NCI-H510A (cell line): ENCODE data around the gene CSGALNACT2.
"Not testable (repeated sequence)": the region's sequence is repeated elsewhere in the genome, so short reads cannot be mapped to it uniquely, and the experiment has no call there.

Experiments used
- DNase-seq: peaks from one replicate; lab custom pipeline; 2025; lab: John Stamatoyannopoulos, UW

The CSGALNACT2 gene

DNA sequence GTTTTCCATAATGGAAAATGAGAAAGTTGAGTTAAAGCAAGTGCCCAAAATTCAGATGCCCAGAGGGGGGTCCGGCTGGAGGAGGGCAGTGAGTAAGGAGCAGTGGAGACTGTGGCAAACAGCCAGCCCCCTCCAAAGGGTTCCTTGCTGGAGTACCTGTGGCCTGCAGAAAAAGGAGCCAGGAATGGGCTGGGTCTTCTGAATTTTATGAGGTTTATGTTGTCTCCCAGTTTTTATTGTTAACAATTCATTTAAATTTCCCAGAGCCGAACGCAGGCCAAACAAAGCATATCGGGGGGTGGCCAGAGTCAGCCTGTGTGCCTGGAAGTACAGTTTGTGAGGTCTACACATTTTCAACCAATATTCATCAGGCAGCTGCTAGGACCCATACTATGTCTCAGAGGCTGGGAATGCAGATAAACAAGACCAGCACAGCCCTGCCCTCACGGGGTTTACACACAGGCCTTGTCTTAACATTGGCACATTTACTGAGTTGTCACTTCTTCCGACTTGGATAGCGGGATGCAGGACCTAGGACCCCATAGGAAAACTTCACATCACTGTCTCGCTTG is 12.9 kb upstream of the CSGALNACT2 start:
- DNase-seq: no peak

DNA sequence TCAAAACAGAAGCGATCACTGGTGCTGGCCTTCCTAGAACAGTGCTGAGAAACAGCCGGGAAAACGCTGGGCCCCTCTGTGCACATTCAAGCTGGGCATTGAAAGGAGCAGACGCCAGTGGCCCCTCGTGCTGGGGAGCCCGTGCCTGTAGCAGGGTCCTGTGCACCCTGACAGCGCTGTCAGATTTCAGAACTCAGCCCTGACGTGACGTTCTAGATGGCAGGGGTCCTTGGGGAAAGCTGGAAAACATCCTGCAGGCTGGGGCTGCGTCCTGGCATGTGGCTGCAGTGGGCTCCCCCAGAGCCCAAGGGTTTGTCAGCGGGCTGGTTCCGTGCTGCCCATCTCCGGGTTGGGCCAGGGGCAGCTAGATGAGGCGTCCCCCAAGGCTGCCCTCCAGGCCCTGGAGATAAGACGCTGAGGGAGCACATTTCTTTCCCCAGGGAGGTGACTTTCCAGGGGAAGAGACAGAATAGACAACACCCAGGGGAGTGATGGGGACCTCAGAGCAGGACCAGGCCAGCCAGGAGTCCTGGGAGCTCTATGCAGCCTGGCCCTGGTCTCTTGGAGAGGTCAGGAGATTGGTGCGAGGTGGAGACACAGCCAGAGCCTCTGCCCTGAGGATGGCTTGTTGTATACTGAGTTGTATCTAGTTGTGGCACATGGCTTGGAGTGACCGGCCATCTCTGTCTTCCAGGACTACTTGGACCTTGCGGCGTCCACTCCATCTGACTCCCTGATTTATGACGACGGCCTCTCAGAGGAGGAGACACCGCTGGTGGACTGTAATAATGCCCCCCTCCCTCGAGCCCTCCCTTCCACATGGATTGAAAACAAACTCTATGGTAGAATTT is 12.1 kb upstream of the CSGALNACT2 start:
- DNase-seq: no peak

DNA sequence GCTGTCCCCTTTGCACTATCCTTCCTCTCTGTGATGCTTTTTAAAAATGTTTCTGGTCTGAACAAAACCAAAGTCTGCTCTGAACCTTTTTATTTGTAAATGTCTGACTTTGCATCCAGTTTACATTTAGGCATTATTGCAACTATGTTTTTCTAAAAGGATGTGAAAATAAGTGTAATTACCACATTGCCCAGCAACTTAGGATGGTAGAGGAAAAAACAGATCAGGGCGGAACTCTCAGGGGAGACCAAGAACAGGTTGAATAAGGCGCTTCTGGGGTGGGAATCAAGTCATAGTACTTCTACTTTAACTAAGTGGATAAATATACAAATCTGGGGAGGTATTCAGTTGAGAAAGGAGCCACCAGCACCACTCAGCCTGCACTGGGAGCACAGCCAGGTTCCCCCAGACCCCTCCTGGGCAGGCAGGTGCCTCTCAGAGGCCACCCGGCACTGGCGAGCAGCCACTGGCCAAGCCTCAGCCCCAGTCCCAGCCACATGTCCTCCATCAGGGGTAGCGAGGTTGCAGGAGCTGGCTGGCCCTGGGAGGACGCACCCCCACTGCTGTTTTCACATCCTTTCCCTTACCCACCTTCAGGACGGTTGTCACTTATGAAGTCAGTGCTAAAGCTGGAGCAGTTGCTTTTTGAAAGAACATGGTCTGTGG is 11.4 kb upstream of the CSGALNACT2 start:
- no peak for DNase-seq

- no peak for DNase-seq
Observed at GRCh38 chr10:43127442-43127841, 10.8 kb upstream of the CSGALNACT2 start.

GRCh38 chr10:43128331-43128730 is 9.9 kb upstream of the CSGALNACT2 start:
- DNase-seq: no peak

DNA sequence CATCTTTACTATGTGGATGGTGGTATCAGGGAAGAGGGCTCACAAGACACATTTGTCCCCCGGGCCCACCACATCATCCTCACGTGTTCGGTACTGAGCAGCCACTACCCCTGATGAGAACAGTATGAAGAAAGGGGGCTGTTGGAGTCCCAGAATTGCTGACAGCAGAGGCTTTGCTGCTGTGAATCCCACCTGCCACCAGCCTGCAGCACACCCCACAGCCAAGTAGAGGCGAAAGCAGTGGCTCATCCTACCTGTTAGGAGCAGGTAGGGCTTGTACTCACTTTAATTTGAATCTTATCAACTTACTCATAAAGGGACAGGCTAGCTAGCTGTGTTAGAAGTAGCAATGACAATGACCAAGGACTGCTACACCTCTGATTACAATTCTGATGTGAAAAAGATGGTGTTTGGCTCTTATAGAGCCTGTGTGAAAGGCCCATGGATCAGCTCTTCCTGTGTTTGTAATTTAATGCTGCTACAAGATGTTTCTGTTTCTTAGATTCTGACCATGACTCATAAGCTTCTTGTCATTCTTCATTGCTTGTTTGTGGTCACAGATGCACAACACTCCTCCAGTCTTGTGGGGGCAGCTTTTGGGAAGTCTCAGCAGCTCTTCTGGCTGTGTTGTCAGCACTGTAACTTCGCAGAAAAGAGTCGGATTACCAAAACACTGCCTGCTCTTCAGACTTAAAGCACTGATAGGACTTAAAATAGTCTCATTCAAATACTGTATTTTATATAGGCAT is 9.1 kb upstream of the CSGALNACT2 start:
- no peak for DNase-seq

GRCh38 chr10:43130770-43131171 is 7.5 kb upstream of the CSGALNACT2 start:
- DNase-seq: no peak

DNA sequence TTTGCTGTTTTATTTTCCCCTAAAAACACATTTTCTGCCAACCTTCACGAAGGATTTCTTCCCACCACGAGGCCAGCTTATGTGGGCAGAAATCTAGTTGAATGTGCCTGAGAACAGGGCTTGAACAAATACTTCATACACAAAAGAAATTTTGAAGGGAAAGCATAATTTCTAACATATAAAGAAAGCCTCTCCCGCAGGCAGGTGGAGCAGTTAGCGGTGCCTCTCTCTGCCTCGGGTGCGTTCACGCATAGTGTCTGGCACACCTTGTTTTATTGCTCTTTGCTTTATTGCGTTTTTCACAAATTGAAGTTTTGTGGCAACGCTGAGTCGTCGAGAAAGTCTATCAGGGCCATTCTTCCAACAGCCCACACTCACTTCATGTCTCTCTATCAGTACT is 7.0 kb upstream of the CSGALNACT2 start:
- DNase-seq: no peak

GRCh38 chr10:43131906-43132305 is 6.3 kb upstream of the CSGALNACT2 start:
- no peak for DNase-seq

DNA sequence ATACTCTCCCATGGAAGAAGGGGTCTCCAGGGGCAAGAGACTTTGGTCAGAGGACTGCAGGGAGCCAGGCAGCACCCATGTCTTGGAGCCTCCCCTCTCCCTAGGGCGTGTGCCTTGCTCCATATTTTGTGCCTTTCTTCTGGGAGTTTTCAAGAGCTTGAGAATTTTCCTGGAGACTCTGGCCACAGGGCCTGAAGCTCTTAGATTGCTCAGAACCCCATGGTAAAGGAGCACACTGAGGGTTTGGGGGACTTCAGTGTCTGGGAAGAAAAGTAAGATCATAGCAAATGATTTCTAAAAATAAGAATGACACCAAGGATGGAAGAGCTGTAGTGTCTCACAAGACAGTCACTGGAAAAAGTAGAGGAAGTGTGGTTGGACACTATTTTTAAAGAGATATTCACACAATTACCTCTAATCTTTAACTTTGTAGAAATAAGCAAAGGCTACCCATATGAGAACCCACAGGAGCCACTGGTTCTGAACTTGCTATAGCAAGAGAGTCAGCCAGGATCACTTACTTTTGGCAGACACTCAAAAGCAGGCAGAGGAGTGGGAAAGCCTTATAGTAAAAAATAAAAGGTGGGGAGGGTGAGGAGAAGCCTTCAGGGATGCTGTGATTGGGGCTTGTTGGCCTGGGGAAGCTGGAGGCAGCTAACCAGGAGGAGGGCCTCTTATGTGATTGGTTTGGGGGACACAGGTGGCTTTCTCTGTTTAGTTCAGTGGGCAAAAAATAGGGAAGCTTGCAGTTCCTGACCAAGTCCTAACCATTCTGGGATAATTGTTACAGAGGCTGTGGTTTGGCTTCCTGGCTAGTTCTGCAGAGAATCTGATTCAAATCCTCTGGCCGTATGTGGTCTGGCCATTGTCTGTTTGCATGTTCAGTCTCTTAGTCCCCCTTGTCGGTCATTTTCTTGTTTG is 5.1 kb upstream of the CSGALNACT2 start:
- DNase-seq: no peak

DNA sequence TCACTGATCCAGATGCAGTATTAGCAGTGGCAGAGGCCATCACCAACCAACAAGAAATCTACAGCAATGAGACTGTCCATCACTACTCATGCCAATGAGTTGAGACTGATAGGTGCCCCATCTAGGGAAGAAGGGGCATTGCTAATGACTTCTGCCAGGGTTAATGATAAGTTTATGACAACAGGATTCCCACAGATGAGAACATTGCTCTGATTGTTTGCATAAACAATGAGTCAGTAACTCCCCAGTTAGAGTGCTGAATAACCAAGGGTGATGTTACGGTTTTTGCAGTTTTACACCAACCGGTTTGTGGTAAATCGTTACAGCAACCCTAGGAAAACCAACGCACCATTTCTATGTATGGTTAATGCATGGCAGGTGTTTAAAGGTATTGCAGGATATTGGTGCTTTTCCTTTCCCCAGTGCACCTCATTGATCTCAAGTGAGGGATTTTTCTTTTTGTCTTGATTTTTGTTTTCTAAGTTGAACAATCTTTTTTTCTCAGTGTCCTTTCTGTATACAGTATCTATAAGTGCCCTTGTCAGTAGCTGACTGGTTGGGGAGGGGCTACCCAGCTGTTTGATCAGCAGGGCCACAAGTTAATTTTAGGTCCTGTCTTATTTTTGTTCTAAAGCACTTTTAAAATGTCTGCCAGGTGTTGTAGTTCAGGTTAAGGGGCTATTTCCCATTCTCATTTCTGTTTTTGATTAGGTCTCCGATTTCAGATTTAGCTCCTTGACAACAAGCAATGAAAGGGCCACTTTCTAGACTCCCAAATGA is 3.9 kb upstream of the CSGALNACT2 start:
- DNase-seq: no peak

GRCh38 chr10:43135064-43135463 is 3.2 kb upstream of the CSGALNACT2 start:
- no peak for DNase-seq

DNA sequence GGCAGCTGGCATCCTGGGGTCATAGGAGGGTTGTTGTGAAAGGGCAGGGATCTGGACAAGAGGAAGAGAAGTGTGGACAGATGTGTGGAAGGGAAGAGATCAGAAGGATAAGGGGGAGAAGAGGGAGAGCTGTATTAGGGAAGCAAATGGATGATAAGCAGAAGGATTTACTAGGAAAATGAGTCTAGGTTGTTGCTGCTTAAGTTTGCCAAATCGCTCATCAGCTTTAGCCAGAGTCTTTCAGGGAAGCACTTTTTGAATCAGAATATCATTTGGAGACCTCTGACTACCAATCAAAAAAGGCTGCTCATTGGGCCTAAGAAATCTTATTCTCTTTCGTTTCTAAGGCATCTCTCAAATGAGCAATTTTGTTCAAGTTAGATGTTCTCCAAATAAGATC is 2.6 kb upstream of the CSGALNACT2 start:
- DNase-seq: no peak

GRCh38 chr10:43136432-43136831 is 1.8 kb upstream of the CSGALNACT2 start:
- no peak for DNase-seq

- no peak for DNase-seq
Observed at GRCh38 chr10:43136995-43137716, 1.1 kb upstream of the CSGALNACT2 start.

GRCh38 chr10:43137717-43138020 is 576 bp upstream of the CSGALNACT2 start:
- DNase-seq: no peak

- no peak for DNase-seq
Observed at GRCh38 chr10:43138757-43139241, 554 bp downstream of the CSGALNACT2 start.

- DNase-seq: no peak
Observed at GRCh38 chr10:43141421-43141820, 3.2 kb downstream of the CSGALNACT2 start.

DNA sequence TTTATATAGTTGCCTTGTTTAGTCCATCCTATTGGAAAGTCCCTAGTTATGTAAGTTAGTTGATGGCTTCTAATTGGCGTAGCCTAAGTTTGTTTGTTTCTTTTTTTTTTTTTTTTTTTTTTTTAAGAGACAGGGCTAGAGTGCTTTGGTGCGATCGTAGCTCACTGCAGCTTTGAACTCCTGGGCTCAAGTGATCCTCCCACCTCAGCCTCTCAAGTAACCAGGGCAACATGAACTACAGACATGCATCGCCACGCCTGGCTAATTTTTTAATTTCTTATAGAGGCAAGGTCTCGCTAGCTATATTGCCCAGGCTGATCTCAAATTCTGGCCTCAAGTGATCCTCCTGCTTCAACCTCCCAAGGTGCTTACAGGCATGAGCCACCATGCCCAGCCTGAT is 7.1 kb downstream of the CSGALNACT2 start:
- no peak for DNase-seq

GRCh38 chr10:43145936-43146335 is 7.7 kb downstream of the CSGALNACT2 start:
- DNase-seq: not testable (repeated sequence)
